ENCODE results near the gene KDF1.
"Not testable (repeated sequence)": the region's sequence is repeated elsewhere in the genome, so short reads cannot be mapped to it uniquely, and the experiment has no call there.

KDF1 gene

GRCh38 chr1:26994020-26994786 is 33.9 kb upstream of the KDF1 start:
- no peak for DNase-seq (ENCODE audit: low read depth in 2 of 2)

GRCh38 chr1:26993237-26994019 is 33.2 kb upstream of the KDF1 start, which contains the start of gene TRNP1:
TRNP1 (plus strand) TSS chr1:26993692; CDS start chr1:26993787, 95 bp downstream.
- DNase-seq (ENCODE audit: low read depth in 2 of 2): peak; percentile 21 to 58

GRCh38 chr1:26991310-26992116 is 31.2 kb upstream of the KDF1 start:
- DNase-seq (ENCODE audit: low read depth in 2 of 2): no peak

- DNase-seq (ENCODE audit: low read depth in 2 of 2): not testable (repeated sequence)
Observed at GRCh38 chr1:26989403-26990109, 29.3 kb upstream of the KDF1 start.

- DNase-seq (ENCODE audit: low read depth in 2 of 2): no peak
Observed at GRCh38 chr1:26986658-26987057, 26.4 kb upstream of the KDF1 start.

- no peak for DNase-seq (ENCODE audit: low read depth in 2 of 2)
Observed at GRCh38 chr1:26984291-26984690, 24.0 kb upstream of the KDF1 start.

GRCh38 chr1:26983863-26984262 is 23.6 kb upstream of the KDF1 start:
- DNase-seq (ENCODE audit: low read depth in 2 of 2): no peak

- DNase-seq (ENCODE audit: low read depth in 2 of 2): no peak
Observed at GRCh38 chr1:26981146-26981846, 21.0 kb upstream of the KDF1 start.

GRCh38 chr1:26978901-26979300 is 18.6 kb upstream of the KDF1 start:
- DNase-seq (ENCODE audit: low read depth in 2 of 2): no peak

GRCh38 chr1:26976621-26977510 is 16.6 kb upstream of the KDF1 start:
- DNase-seq (ENCODE audit: low read depth in 2 of 2): no peak

- DNase-seq (ENCODE audit: low read depth in 2 of 2): no peak
Observed at GRCh38 chr1:26972821-26973220, 12.6 kb upstream of the KDF1 start.

- DNase-seq (ENCODE audit: low read depth in 2 of 2): no peak
Observed at GRCh38 chr1:26972390-26972789, 12.1 kb upstream of the KDF1 start.

- no peak for DNase-seq (ENCODE audit: low read depth in 2 of 2)
Observed at GRCh38 chr1:26971590-26971989, 11.3 kb upstream of the KDF1 start.

- no peak for DNase-seq (ENCODE audit: low read depth in 2 of 2)
Observed at GRCh38 chr1:26970810-26971209, 10.5 kb upstream of the KDF1 start.

GRCh38 chr1:26965628-26966027 is 5.4 kb upstream of the KDF1 start:
- DNase-seq (ENCODE audit: low read depth in 2 of 2): no peak

GRCh38 chr1:26965213-26965612 is 4.9 kb upstream of the KDF1 start:
- DNase-seq (ENCODE audit: low read depth in 2 of 2): no peak

GRCh38 chr1:26961826-26962225 is 1.6 kb upstream of the KDF1 start:
- DNase-seq (ENCODE audit: low read depth in 2 of 2): no peak

GRCh38 chr1:26960625-26960966 is 328 bp upstream of the KDF1 start:
- DNase-seq (ENCODE audit: low read depth in 2 of 2): no peak

GRCh38 chr1:26959270-26959669 is 998 bp downstream of the KDF1 start:
- DNase-seq (ENCODE audit: low read depth in 2 of 2): no peak

- DNase-seq (ENCODE audit: low read depth in 2 of 2): no peak
Observed at GRCh38 chr1:26957306-26957705, 3.0 kb downstream of the KDF1 start.

Data from stimulated activated CD4-positive, alpha-beta T cell treated with anti-CD3 and anti-CD28 coated beads, Interleukin-1b, Interleukin-23, amount 100 ng/mL, for 1 hour (primary cell).